ENCODE data around the gene USP53.
"Not testable (repeated sequence)": the region's sequence is repeated elsewhere in the genome, so short reads cannot be mapped to it uniquely, and the experiment has no call there.

- not testable (repeated sequence) for TF ChIP-seq CTCF, POLR2A (IDR thresholded peaks at IDR 0.05)
Observed at GRCh38 chr4:119339895-119340294, 127.4 kb downstream of the USP53 start.

Data from thyroid gland (tissue), 4 donors.